Activated CD8-positive, alpha-beta memory T cell treated with anti-CD3 and anti-CD28 coated beads for 1 hour (primary cell): ENCODE results near the gene AUTS2.

Source experiments
- DNase-seq, 2 donors: peaks; one replicate each; pipeline ENCODE4 v3.0.0-alpha.2; 2020; ENCODE audit warnings: low read depth in 1 of 2; ENCODE audit errors: extremely low read depth in 1 of 2

Gene AUTS2

GRCh38 chr7:69710768-69711438, 112.6 kb downstream of the AUTS2 start:
- DNase-seq = no peak

- no peak for DNase-seq
These were observed 116.8 kb downstream of the AUTS2 start for GRCh38 chr7:69714886-69715576.

GRCh38 chr7:69717221-69717620, 118.9 kb downstream of the AUTS2 start:
- no peak for DNase-seq

GRCh38 chr7:69719717-69720116, 121.4 kb downstream of the AUTS2 start:
- no peak for DNase-seq

- DNase-seq = no peak
These were observed 124.6 kb downstream of the AUTS2 start for GRCh38 chr7:69722843-69723242.

GRCh38 chr7:69723663-69724062, 125.4 kb downstream of the AUTS2 start:
- no peak for DNase-seq

GRCh38 chr7:69728304-69728703, 130.0 kb downstream of the AUTS2 start:
- DNase-seq = no peak

- no peak for DNase-seq
These were observed 133.9 kb downstream of the AUTS2 start for GRCh38 chr7:69732203-69732602.

GRCh38 chr7:69735582-69735981, 137.3 kb downstream of the AUTS2 start:
- DNase-seq = no peak

GRCh38 chr7:69736126-69736810, 138.0 kb downstream of the AUTS2 start:
- DNase-seq = no peak

GRCh38 chr7:69738396-69738951, 140.2 kb downstream of the AUTS2 start:
- no peak for DNase-seq

GRCh38 chr7:69739190-69739589, 140.9 kb downstream of the AUTS2 start:
- no peak for DNase-seq

GRCh38 chr7:69739931-69740431, 141.7 kb downstream of the AUTS2 start:
- no peak for DNase-seq

- no peak for DNase-seq
These were observed 144.0 kb downstream of the AUTS2 start for GRCh38 chr7:69742237-69742636.

GRCh38 chr7:69743436-69743835, 145.2 kb downstream of the AUTS2 start:
- no peak for DNase-seq

- DNase-seq = no peak
These were observed 145.8 kb downstream of the AUTS2 start for GRCh38 chr7:69744026-69744425.

GRCh38 chr7:69746383-69746782, 148.1 kb downstream of the AUTS2 start:
- DNase-seq = no peak

GRCh38 chr7:69747144-69747543, 148.9 kb downstream of the AUTS2 start:
- DNase-seq = no peak

GRCh38 chr7:69748530-69748929, 150.3 kb downstream of the AUTS2 start:
- DNase-seq = no peak

GRCh38 chr7:69749372-69749979, 151.2 kb downstream of the AUTS2 start:
- no peak for DNase-seq

GRCh38 chr7:69749994-69750393, 151.7 kb downstream of the AUTS2 start:
- no peak for DNase-seq
